OCI-LY7 (cell line): ENCODE data around the gene ARHGEF1.

Source experiments
- EZH2phosphoT487 ChIP-seq: fragments of 200-600 bp; sonication (generic); IDR thresholded peaks from 2 replicates; pipeline ENCODE4 v1.6.1; 2018; ENCODE audit warnings: low read depth, borderline replicate concordance, mild to moderate bottlenecking, mixed run types, antibody characterized with exemption, low read length, moderate library complexity, mixed read lengths
- TF ChIP-seq, protein P1 (sequence below): fragments of 200-600 bp; sonication (generic); conservative IDR thresholded peaks from 2 replicates; pipeline ENCODE4 v1.5.1; 2014; ENCODE audit warnings: mild to moderate bottlenecking, antibody characterized with exemption, low read length, moderate library complexity, mixed read lengths

DNA sequence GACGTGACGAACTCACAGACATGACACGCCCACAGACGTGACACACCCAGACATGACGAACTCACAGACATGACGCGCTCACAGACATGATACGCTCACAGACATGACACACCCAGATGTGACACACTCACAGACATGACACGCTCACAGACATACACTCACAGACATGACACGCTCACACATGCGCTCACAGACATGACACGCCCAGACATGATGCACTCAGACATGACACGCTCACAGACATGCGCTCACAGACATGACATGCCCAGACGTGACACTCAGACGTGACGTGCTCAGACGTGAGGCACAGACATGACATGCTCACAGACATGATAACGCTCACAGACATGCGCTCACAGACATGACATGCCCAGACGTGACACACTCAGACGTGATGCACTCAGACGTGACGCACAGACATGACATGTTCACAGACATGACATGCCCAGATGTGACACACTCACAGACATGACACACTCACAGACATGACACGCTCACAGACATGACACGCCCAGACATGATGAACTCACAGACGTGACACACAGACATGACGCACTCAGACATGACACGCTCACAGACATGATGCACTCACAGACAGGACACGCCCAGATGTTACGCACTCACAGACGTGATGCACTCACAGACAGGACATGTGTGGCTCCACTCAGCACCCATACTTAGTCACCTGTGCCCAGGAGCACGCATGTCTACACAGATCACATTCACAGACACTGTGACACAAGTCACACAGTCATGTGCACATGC, 37.1 kb downstream of the ARHGEF1 start:
- TF ChIP-seq, protein P1, sequence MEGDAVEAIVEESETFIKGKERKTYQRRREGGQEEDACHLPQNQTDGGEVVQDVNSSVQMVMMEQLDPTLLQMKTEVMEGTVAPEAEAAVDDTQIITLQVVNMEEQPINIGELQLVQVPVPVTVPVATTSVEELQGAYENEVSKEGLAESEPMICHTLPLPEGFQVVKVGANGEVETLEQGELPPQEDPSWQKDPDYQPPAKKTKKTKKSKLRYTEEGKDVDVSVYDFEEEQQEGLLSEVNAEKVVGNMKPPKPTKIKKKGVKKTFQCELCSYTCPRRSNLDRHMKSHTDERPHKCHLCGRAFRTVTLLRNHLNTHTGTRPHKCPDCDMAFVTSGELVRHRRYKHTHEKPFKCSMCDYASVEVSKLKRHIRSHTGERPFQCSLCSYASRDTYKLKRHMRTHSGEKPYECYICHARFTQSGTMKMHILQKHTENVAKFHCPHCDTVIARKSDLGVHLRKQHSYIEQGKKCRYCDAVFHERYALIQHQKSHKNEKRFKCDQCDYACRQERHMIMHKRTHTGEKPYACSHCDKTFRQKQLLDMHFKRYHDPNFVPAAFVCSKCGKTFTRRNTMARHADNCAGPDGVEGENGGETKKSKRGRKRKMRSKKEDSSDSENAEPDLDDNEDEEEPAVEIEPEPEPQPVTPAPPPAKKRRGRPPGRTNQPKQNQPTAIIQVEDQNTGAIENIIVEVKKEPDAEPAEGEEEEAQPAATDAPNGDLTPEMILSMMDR, result no peak
- no peak for TF ChIP-seq EZH2phosphoT487
